MM.1S (cell line): ENCODE data around the gene RABL6.
A peak's percentile ranks its signal among the peaks of the same experiment; 100 is the strongest.

Experiments
- DNase-seq: peaks from one replicate; pipeline ENCODE4 v3.0.0-alpha.2; 2015
- H2AFZ ChIP-seq: fragments of 300-600 bp; sonication (generic); 2 replicates; pipeline ENCODE4 v1.6.0; 2016; ENCODE audit warnings: antibody characterized with exemption, low read length
- H3F3A ChIP-seq: fragments of 300-600 bp; sonication (generic); 2 replicates; pipeline ENCODE4 v1.6.1; 2016; ENCODE audit warnings: mild to moderate bottlenecking, antibody characterized with exemption, low read length, moderate library complexity, mixed read lengths; ENCODE audit not compliant: insufficient read depth
- H3K27ac ChIP-seq: fragments of 300-600 bp; sonication (generic); 2 replicates; pipeline ENCODE4 v1.5.1; 2016; ENCODE audit warnings: mild to moderate bottlenecking, low read length
- H3K27me3 ChIP-seq: fragments of 300-600 bp; sonication (generic); replicated peaks from 2 replicates; pipeline ENCODE4 v1.6.0; 2016; ENCODE audit warnings: low read length; ENCODE audit not compliant: insufficient read depth
- H3K36me3 ChIP-seq: fragments of 300-600 bp; sonication (generic); replicated peaks from 2 replicates; pipeline ENCODE4 v1.6.1; 2016; ENCODE audit warnings: mild to moderate bottlenecking, low read length, mixed read lengths; ENCODE audit not compliant: insufficient read depth
- H3K4me1 ChIP-seq: fragments of 300-600 bp; sonication (generic); 2 replicates; pipeline ENCODE4 v1.6.1; 2016; ENCODE audit warnings: low read length, mixed read lengths
- H3K4me2 ChIP-seq: fragments of 300-600 bp; sonication (generic); 2 replicates; pipeline ENCODE4 v1.6.0; 2016; ENCODE audit warnings: low read depth, low read length
- H3K4me3 ChIP-seq: fragments of 300-600 bp; sonication (generic); 2 replicates; pipeline ENCODE4 v1.5.1; 2016; ENCODE audit warnings: low read length, mixed read lengths
- H3K79me2 ChIP-seq: fragments of 300-600 bp; sonication (generic); 2 replicates; pipeline ENCODE4 v1.6.1; 2016; ENCODE audit warnings: mixed run types, low read length, mixed read lengths
- H3K9ac ChIP-seq: fragments of 300-600 bp; sonication (generic); 2 replicates; pipeline ENCODE4 v1.6.1; 2016; ENCODE audit warnings: low read length, mixed read lengths
- H3K9me2 ChIP-seq: fragments of 300-600 bp; sonication (generic); replicated peaks from 2 replicates; pipeline ENCODE4 v1.6.1; 2016; ENCODE audit warnings: mild to moderate bottlenecking, low read length, mixed read lengths; ENCODE audit not compliant: insufficient read depth
- H3K9me3 ChIP-seq: fragments of 300-600 bp; sonication (generic); replicated peaks from 2 replicates; pipeline ENCODE4 v1.6.1; 2016; ENCODE audit warnings: mild to moderate bottlenecking, low read length, mixed read lengths; ENCODE audit not compliant: insufficient read depth
- H4K20me1 ChIP-seq: fragments of 300-600 bp; sonication (generic); 2 replicates; pipeline ENCODE4 v1.6.1; 2016; ENCODE audit warnings: mild to moderate bottlenecking, low read length, moderate library complexity, mixed read lengths; ENCODE audit not compliant: insufficient read depth
- CTCF ChIP-seq: fragments of 300-600 bp; sonication (generic); IDR thresholded peaks from 2 replicates; pipeline ENCODE4 v1.5.1; 2016; ENCODE audit warnings: antibody characterized with exemption, low read length, mixed read lengths
- EZH2 ChIP-seq: fragments of 300-600 bp; sonication (generic); optimal IDR thresholded peaks from 2 replicates; pipeline ENCODE3; 2017; ENCODE audit warnings: low read depth, mild to moderate bottlenecking, antibody characterized with exemption, low read length, mixed read lengths
- EZH2phosphoT487 ChIP-seq: fragments of 300-600 bp; sonication (generic); IDR thresholded peaks from 2 replicates; pipeline ENCODE4 v1.6.1; 2018; ENCODE audit warnings: antibody characterized with exemption, low read length

The RABL6 gene

GRCh38 chr9:136806067-136806466 is 1.7 kb upstream of the RABL6 start:
- DNase-seq = no peak
- no peak for TF ChIP-seq EZH2
- TF ChIP-seq CTCF = no peak
- TF ChIP-seq EZH2phosphoT487 = no peak
- Histone ChIP-seq H4K20me1 (no peaks in the 10 kb centered on the region), H3K4me2 (no peak overlapping the region), H3F3A (peaks cover 8% of the 10 kb centered on the region; the same call in 1 of the 2 replicates), H3K27ac (no peak overlapping the region), H3K4me3 (no peak overlapping the region), H3K27me3 (no peaks in the 10 kb centered on the region), H3K9me3 (no peaks in the 10 kb centered on the region), H3K4me1 (peaks cover 21% of the 10 kb centered on the region; the same call in 1 of the 2 replicates), H3K9me2 (no peaks in the 10 kb centered on the region), H2AFZ (no peak overlapping the region), H3K9ac (no peak overlapping the region), H3K79me2 (peaks cover 43% of the 10 kb centered on the region), H3K36me3 (no peaks in the 10 kb centered on the region)

GRCh38 chr9:136806631-136807201 is 1.0 kb upstream of the RABL6 start:
- TF ChIP-seq EZH2phosphoT487 (no peak), EZH2 (no peak), CTCF (no peak)
- Histone ChIP-seq H3K27me3 (no peaks in the 10 kb centered on the region), H2AFZ (peak overlapping the region; percentile 92), H3K36me3 (no peaks in the 10 kb centered on the region), H3K9me3 (no peaks in the 10 kb centered on the region), H3K27ac (0 out of 2 replicates have a peak overlapping the region, but pooled peaks have one; percentile 65), H3K9me2 (no peaks in the 10 kb centered on the region), H3K4me1 (peaks cover 21% of the 10 kb centered on the region; the same call in 1 of the 2 replicates), H4K20me1 (no peaks in the 10 kb centered on the region), H3K4me3 (peak overlapping the region; percentile 88), H3K79me2 (peaks cover 49% of the 10 kb centered on the region), H3K9ac (peak overlapping the region; percentile 88), H3F3A (peaks cover 3% of the 10 kb centered on the region; the same call in 1 of the 2 replicates), H3K4me2 (peak overlapping the region; percentile 95)
- no peak for DNase-seq

GRCh38 chr9:136808075-136808805 is 492 bp downstream of the RABL6 start:
- no peaks in the 10 kb centered on the region for H3K27me3 ChIP-seq
- TF ChIP-seq EZH2 (no peak), EZH2phosphoT487 (no peak)
- H3K9ac ChIP-seq = peak overlapping the region; percentile 81
- no peaks in the 10 kb centered on the region for H3K36me3 ChIP-seq
- no peak overlapping the region; the same call in 1 of the 2 replicates for H2AFZ ChIP-seq
- H3K79me2 ChIP-seq = peaks cover 62% of the 10 kb centered on the region
- no peak overlapping the region for H3K27ac ChIP-seq
- no peaks in the 10 kb centered on the region for H3K9me3 ChIP-seq
- no peaks in the 10 kb centered on the region for H3K9me2 ChIP-seq
- peak; percentile 22 for DNase-seq
- peak overlapping the region; percentile 57 for H3K4me2 ChIP-seq
- H4K20me1 ChIP-seq = no peaks in the 10 kb centered on the region
- H3K4me1 ChIP-seq = peaks cover 21% of the 10 kb centered on the region; the same call in 1 of the 2 replicates
- H3K4me3 ChIP-seq = peak overlapping the region; percentile 90
- H3F3A ChIP-seq = peaks cover 3% of the 10 kb centered on the region; the same call in 1 of the 2 replicates
